ENCODE data around the gene TENM4.

TENM4 gene

DNA sequence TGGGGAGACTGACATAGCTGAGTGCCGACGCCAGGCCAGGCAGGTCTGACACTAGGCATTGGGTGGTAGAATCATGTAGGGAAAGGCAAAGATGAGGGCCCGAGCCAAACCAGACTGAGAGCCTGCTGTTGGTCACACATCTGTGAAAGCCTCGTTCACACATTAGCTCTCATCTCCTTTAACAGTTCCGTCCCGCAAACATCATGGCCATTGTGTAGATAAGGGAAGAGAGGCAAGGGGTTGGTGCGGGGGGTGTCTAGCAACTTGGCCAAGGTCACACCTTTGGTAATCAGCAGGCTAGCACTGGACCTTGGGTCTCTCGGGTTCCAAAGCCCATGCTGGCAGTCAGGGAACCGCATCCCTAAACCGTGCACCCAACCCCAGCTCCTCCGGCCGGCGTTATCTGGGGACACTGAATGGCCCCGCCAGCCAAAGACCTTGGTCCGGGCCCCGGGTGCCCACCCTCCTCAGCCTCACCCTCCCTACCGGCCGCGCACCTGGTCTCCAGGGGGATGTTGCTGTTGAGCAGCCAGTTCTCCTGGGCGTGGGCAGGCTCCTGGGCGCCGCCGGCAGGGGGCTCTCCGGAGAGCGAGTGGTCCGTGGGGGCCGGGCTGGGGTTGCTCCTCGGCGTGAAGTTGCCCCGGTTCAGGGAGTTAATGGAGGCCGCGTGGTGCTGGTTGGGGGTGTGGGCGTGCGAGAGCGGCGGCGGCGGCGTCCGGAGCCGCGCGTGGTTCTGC lies 537.9 kb downstream of the TENM4 start:
- DNase-seq (ENCODE audit: low spot score): no peak
- in situ Hi-C loops (cut with MboI; ENCODE audit: low pct_unique_long_range_greater_than_20kb, low sequenced_read_pairs, unreplicated experiment): no loop called here
- TF ChIP-seq CTCF (IDR thresholded peaks at IDR 0.05; ENCODE audit: extremely low read depth, insufficient read depth, missing control alignments): peak; percentile 5

- no peak for DNase-seq (ENCODE audit: low spot score)
- in situ Hi-C loops (cut with MboI; ENCODE audit: low pct_unique_long_range_greater_than_20kb, low sequenced_read_pairs, unreplicated experiment): no loop called here
- no peak for TF ChIP-seq CTCF (IDR thresholded peaks at IDR 0.05; ENCODE audit: extremely low read depth, insufficient read depth, missing control alignments)
Observed at GRCh38 chr11:78901831-78902230, 539.0 kb downstream of the TENM4 start.

GRCh38 chr11:78898266-78898775 lies 542.5 kb downstream of the TENM4 start:
- no peak for TF ChIP-seq CTCF (IDR thresholded peaks at IDR 0.05; ENCODE audit: extremely low read depth, insufficient read depth, missing control alignments)
- DNase-seq (ENCODE audit: low spot score): no peak
- in situ Hi-C loops (cut with MboI; ENCODE audit: low pct_unique_long_range_greater_than_20kb, low sequenced_read_pairs, unreplicated experiment): no loop called here

- in situ Hi-C loops (cut with MboI; ENCODE audit: low pct_unique_long_range_greater_than_20kb, low sequenced_read_pairs, unreplicated experiment): no loop called here
- TF ChIP-seq CTCF (IDR thresholded peaks at IDR 0.05; ENCODE audit: extremely low read depth, insufficient read depth, missing control alignments): no peak
- DNase-seq (ENCODE audit: low spot score): no peak
Observed at GRCh38 chr11:78893996-78894395, 546.8 kb downstream of the TENM4 start.

- DNase-seq (ENCODE audit: low spot score): no peak
- in situ Hi-C loops (cut with MboI; ENCODE audit: low pct_unique_long_range_greater_than_20kb, low sequenced_read_pairs, unreplicated experiment): no loop called here
- TF ChIP-seq CTCF (IDR thresholded peaks at IDR 0.05; ENCODE audit: extremely low read depth, insufficient read depth, missing control alignments): no peak
Observed at GRCh38 chr11:78889698-78890097, 551.1 kb downstream of the TENM4 start.

DNA sequence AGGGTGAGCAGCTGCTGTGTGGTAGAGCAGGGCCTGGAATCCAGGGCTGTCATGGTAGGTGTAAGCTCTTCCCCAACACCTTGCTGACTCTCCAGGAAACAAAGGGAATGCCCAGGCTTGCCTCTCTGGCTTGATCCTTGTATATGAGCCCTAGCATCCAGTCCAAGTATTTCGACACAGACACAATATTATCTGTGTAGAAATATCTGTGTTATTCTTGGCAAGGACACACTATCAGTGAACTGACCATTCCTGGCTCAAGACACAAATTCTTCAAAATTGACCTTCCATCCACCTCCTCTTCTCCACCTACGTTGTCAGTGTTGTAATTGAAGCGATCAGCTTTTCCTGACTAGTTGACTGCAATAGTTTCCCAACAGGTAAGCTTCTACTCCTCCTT lies 554.2 kb downstream of the TENM4 start:
- DNase-seq (ENCODE audit: low spot score): no peak
- no peak for TF ChIP-seq CTCF (IDR thresholded peaks at IDR 0.05; ENCODE audit: extremely low read depth, insufficient read depth, missing control alignments)
- in situ Hi-C loops (cut with MboI; ENCODE audit: low pct_unique_long_range_greater_than_20kb, low sequenced_read_pairs, unreplicated experiment): no loop called here
